Activated B cell treated with CpG ODN at 0.5 μM for 24 hours (primary cell): ENCODE data around the gene CNTNAP4. TPM values are rescaled to one million over a fixed set of nuclear protein-coding genes. Genes with fewer than 3 reads are reported as not detected.

Source experiments
- ATAC-seq: fragments of 200-7000 bp; cut with Tn5 transposase; one replicate; pipeline ENCODE4 v1.10.0; 2021; ENCODE audit warnings: low read depth, mild to moderate bottlenecking, moderate library complexity
- CTCF ChIA-PET: fragments of 350-600 bp; sonication (Branson Sonifier 250); formaldehyde crosslinking; loops from one replicate; lab custom pipeline; 2021; ENCODE audit warnings: antibody characterized with exemption; lab: Charles Lee
- POLR2A ChIA-PET: fragments of 350-600 bp; sonication (Branson Sonifier 250); formaldehyde crosslinking; loops from one replicate; lab custom pipeline; 2021; ENCODE audit warnings: antibody characterized with exemption; lab: Charles Lee
- DNase-seq: peaks from one replicate; pipeline ENCODE4 v3.0.0; 2022
- H3K27ac Mint-ChIP-seq: one replicate; pipeline ENCODE4 v1.8.0; 2020; ENCODE audit warnings: mixed read lengths
- H3K27me3 Mint-ChIP-seq: one replicate; pipeline ENCODE4 v1.8.0; 2021; ENCODE audit warnings: mixed read lengths
- H3K36me3 Mint-ChIP-seq: one replicate; pipeline ENCODE4 v1.8.0; 2021; ENCODE audit warnings: low read depth, mixed read lengths
- H3K4me1 Mint-ChIP-seq: one replicate; pipeline ENCODE4 v1.8.0; 2021; ENCODE audit warnings: mixed read lengths
- H3K4me3 Mint-ChIP-seq: one replicate; pipeline ENCODE4 v1.8.0; 2020; ENCODE audit warnings: mild to moderate bottlenecking, mixed read lengths
- H3K9me3 Mint-ChIP-seq: one replicate; pipeline ENCODE4 v1.8.0; 2020; ENCODE audit warnings: mixed read lengths
- intact Hi-C: fragments of 100-400 bp; cut with micrococcal nuclease; formaldehyde crosslinking; loops from one replicate; pipeline ENCODE4 v1.15.1; 2024
- total RNA-seq: library from RNA; stranded (reverse); gene quantifications from 2 replicates; pipeline ENCODE4 v1.2.3, GENCODE V29; 2022
- TF ChIP-seq, protein P1 (sequence below): fragments of 200-600 bp; IDR thresholded peaks from one replicate; pipeline ENCODE4 v1.8.0; 2022; ENCODE audit warnings: antibody characterized with exemption, mild to moderate bottlenecking

Gene CNTNAP4
- total RNA-seq, 1 donor from 2014 or later, result not detected

DNA sequence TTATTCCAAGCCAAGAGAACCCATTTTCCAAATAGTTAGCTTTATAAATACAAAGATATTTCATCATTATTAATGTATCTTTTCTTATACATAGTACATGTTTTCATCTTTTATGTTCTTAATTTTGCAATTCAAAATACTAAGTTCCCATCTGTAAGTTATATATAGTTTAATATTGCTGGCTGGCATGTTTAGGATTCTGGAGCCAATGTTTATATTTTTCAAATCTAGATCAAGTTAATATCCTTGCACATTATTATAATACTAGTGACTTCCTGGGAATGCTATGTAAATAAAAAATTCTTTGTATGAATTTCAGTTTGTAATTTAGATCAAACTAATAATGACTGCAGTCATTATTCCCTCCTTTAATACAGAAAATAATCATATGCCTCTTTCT is 189.7 kb downstream of the CNTNAP4 start:
- H3K4me1 Mint-ChIP-seq, result no peaks in the 10 kb centered on the region
- no peaks in the 10 kb centered on the region for H3K9me3 Mint-ChIP-seq
- intact Hi-C loops, result no loop called here
- no peak for DNase-seq
- H3K4me3 Mint-ChIP-seq, result no peak overlapping the region
- ATAC-seq, result no peak
- CTCF ChIA-PET, result no interaction called here
- H3K27me3 Mint-ChIP-seq, result no peaks in the 10 kb centered on the region
- TF ChIP-seq, protein P1, sequence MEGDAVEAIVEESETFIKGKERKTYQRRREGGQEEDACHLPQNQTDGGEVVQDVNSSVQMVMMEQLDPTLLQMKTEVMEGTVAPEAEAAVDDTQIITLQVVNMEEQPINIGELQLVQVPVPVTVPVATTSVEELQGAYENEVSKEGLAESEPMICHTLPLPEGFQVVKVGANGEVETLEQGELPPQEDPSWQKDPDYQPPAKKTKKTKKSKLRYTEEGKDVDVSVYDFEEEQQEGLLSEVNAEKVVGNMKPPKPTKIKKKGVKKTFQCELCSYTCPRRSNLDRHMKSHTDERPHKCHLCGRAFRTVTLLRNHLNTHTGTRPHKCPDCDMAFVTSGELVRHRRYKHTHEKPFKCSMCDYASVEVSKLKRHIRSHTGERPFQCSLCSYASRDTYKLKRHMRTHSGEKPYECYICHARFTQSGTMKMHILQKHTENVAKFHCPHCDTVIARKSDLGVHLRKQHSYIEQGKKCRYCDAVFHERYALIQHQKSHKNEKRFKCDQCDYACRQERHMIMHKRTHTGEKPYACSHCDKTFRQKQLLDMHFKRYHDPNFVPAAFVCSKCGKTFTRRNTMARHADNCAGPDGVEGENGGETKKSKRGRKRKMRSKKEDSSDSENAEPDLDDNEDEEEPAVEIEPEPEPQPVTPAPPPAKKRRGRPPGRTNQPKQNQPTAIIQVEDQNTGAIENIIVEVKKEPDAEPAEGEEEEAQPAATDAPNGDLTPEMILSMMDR, result no peak
- H3K36me3 Mint-ChIP-seq, result no peaks in the 10 kb centered on the region
- H3K27ac Mint-ChIP-seq, result no peak overlapping the region
- POLR2A ChIA-PET, result no interaction called here

DNA sequence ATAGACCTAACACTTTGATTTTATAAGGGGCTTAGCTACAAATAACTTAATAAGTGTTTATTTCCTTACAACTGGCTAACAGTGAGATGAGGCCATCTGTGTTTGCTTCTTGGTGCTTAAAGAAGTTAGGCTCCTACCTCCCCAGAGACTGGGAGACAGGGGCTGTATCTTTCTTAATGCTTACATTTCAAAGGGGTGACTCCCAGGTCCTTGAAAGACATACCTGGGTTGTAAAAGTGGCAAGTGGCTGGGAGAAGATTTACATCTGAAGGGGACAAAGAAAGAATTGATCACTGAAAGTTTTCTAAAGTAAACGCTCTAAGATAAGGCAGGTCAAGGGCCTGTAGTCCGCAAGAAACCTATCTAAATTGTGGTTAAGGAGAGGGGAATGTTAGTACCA is 196.8 kb downstream of the CNTNAP4 start:
- ATAC-seq, result no peak
- CTCF ChIA-PET, result no interaction called here
- POLR2A ChIA-PET, result no interaction called here
- Mint-ChIP-seq H3K27me3 (no peaks in the 10 kb centered on the region), H3K4me3 (no peak overlapping the region), H3K36me3 (no peaks in the 10 kb centered on the region), H3K4me1 (no peaks in the 10 kb centered on the region), H3K9me3 (no peaks in the 10 kb centered on the region), H3K27ac (no peak overlapping the region)
- DNase-seq, result no peak
- intact Hi-C loops, result no loop called here
- TF ChIP-seq, protein P1, result no peak

DNA sequence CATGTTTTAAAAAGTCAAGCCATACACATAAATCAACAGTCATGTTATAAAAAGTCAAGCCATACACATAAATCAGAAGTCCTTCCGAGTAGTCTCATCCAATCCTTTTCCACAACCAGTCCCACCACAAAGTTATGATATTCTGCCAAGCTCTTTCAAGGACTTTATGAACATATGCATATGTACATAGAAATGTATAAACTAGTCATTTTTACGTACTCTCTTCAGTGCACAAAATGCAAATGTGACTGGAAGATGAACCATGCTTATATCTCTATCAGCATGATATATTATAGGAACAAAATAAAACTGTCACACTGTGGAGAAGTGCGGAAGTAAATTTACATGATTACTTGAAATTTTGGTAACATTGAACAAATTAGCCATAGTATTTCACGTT is 200.9 kb downstream of the CNTNAP4 start:
- POLR2A ChIA-PET, result no interaction called here
- H3K9me3 Mint-ChIP-seq, result peaks cover under 1% of the 10 kb centered on the region
- DNase-seq (no peak), ATAC-seq (no peak)
- CTCF ChIA-PET, result no interaction called here
- H3K27me3 Mint-ChIP-seq, result no peaks in the 10 kb centered on the region
- H3K36me3 Mint-ChIP-seq, result no peaks in the 10 kb centered on the region
- TF ChIP-seq, protein P1, result no peak
- no peak overlapping the region for H3K4me3 Mint-ChIP-seq
- no peak overlapping the region for H3K27ac Mint-ChIP-seq
- intact Hi-C loops, result no loop called here
- H3K4me1 Mint-ChIP-seq, result no peaks in the 10 kb centered on the region

DNA sequence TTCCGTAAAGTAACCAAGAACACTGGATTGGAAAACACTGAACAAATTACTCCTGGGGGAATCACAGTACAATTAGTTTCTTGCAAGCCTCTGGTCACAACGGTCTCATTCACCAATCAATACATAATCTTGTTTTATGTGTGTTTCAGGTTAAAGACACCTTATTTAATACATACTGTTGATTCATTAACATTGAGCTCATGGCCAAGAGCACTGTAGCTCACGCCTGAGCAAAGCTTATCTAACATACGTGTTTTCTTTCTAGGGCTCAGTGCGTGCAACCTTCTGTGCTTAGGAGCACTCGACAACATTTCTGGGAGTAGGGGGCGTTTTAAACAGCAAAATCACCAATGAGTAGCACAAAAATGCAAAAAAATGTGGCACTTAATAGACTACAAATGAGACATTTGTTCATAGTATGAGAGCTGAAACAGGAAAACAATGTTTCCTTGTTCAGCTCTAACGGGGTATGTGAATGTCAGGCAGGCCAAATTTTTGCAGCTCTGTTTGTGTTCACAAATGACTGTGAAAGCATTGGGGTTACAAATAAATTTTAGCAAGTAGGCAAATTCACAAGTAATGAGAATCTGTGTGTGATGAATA is 206.2 kb downstream of the CNTNAP4 start:
- ChIA-PET CTCF (no interaction called here), POLR2A (no interaction called here)
- intact Hi-C loops, result no loop called here
- H3K4me1 Mint-ChIP-seq, result no peaks in the 10 kb centered on the region
- no peak for ATAC-seq
- H3K4me3 Mint-ChIP-seq, result no peak overlapping the region
- peaks cover 4% of the 10 kb centered on the region for H3K9me3 Mint-ChIP-seq
- H3K27ac Mint-ChIP-seq, result no peak overlapping the region
- H3K27me3 Mint-ChIP-seq, result no peaks in the 10 kb centered on the region
- TF ChIP-seq, protein P1, result no peak
- no peak for DNase-seq
- H3K36me3 Mint-ChIP-seq, result no peaks in the 10 kb centered on the region

DNA sequence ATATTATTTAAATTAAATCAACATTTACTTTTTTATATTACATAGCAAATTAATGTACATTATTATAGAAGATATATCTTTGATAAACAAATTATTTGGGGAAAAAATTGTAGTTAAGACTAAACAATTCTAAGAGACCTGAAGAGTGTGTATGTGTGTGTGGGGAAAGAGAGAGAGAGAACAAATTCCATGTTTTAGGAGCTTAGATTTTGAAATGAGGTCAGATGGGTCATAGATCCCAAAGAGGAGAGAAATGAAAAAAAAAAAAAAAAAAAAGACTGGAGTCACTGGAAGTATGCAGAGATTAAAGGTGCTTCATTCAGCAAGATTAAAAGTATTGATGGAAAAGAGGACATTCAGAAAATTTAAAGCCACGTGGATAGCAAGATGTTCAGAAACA is 206.8 kb downstream of the CNTNAP4 start:
- intact Hi-C loops, result no loop called here
- H3K4me3 Mint-ChIP-seq, result no peak overlapping the region
- CTCF ChIA-PET, result no interaction called here
- H3K9me3 Mint-ChIP-seq, result peaks cover 4% of the 10 kb centered on the region
- POLR2A ChIA-PET, result no interaction called here
- no peaks in the 10 kb centered on the region for H3K36me3 Mint-ChIP-seq
- DNase-seq (no peak), ATAC-seq (no peak)
- H3K4me1 Mint-ChIP-seq, result no peaks in the 10 kb centered on the region
- no peak overlapping the region for H3K27ac Mint-ChIP-seq
- H3K27me3 Mint-ChIP-seq, result no peaks in the 10 kb centered on the region
- TF ChIP-seq, protein P1, result no peak
